Prostate gland (tissue), 2 donors: ENCODE measurements around the gene MED6.

Experiments used
- POLR2A ChIP-seq: fragments of 450-650 bp; IDR thresholded peaks from one replicate; pipeline ENCODE4 v1.6.1; 2016; ENCODE audit warnings: antibody characterized with exemption, mild to moderate bottlenecking
- POLR2AphosphoS5 ChIP-seq: sonication (generic); formaldehyde crosslinking; IDR thresholded peaks from one replicate; pipeline ENCODE4 v1.6.1; 2017; ENCODE audit warnings: antibody characterized with exemption
- TF ChIP-seq, protein P1 (sequence below), 4 experiments: fragments of 200-600 bp in 2 of 4; fragments of 450-650 bp in 2 of 4; sonication (generic) in 2 of 4; IDR thresholded peaks; 1 replicate in 3 of 4; 2 replicates in 1 of 4; pipeline ENCODE4 v1.5.1; 2016 to 2019; ENCODE audit warnings: antibody characterized with exemption in 4 of 4, mild to moderate bottlenecking in 2 of 4, moderate library complexity in 2 of 4

DNA sequence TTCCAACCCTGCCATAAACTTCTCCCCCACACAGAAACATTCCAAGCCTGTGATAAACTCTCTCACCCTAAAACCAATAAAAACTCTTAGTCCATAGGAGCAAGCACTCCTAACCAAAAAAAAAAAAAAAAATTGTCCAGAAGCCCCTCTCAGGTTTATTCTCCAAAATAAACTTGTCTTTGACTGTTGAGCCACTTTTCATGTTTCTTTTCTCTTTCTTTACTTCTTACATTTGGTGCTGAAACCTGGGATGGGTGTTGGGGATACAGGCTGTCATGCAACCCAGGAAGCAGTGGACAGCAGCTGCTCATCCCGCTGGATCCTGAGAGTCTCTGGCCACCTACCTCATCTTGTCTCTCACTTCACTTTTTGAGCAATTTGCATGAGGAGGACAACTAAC is 63.6 kb downstream of the MED6 start:
- TF ChIP-seq, protein P1, sequence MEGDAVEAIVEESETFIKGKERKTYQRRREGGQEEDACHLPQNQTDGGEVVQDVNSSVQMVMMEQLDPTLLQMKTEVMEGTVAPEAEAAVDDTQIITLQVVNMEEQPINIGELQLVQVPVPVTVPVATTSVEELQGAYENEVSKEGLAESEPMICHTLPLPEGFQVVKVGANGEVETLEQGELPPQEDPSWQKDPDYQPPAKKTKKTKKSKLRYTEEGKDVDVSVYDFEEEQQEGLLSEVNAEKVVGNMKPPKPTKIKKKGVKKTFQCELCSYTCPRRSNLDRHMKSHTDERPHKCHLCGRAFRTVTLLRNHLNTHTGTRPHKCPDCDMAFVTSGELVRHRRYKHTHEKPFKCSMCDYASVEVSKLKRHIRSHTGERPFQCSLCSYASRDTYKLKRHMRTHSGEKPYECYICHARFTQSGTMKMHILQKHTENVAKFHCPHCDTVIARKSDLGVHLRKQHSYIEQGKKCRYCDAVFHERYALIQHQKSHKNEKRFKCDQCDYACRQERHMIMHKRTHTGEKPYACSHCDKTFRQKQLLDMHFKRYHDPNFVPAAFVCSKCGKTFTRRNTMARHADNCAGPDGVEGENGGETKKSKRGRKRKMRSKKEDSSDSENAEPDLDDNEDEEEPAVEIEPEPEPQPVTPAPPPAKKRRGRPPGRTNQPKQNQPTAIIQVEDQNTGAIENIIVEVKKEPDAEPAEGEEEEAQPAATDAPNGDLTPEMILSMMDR (IDR thresholded peaks at IDR 0.05) = no peak
- TF ChIP-seq POLR2A (no peak), POLR2AphosphoS5 (no peak)
